ENCODE results near the gene CHAT.

DNA sequence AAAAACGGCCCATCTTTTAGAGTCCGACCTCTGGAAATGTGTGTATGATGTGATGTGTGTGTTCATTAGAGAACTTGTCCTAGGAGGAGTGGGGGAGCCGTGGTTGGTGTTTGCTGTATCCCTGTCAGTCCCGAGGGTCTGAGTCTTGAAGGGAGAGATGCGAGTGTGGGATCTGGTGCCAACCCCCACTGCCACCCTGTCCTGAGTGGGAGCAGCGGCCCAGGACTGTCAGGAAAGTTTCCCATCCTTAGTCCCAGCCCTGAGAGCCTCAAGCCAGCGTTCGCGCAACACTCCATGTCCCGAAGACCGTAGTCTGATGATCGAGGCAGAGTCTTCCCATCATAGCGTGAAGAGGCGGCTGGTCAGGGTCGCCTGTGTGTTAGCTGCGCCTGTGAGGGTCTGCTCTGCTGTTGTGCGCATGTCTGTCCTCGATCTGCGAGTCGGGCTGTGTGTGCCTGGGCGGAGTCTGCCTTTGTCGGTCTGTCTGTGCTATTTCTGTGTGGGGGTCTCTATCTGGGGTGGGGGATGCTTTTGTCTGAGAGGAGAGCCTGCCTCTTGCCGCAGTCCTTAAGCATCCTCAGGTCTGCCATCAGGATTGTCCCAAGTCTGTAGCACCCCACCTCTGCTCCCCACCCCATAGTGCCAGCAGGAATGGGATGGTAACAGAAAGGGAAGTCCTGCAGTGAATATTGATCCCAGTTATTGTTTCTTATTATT, 514 bp upstream of the CHAT start:
- TF ChIP-seq, protein P1, sequence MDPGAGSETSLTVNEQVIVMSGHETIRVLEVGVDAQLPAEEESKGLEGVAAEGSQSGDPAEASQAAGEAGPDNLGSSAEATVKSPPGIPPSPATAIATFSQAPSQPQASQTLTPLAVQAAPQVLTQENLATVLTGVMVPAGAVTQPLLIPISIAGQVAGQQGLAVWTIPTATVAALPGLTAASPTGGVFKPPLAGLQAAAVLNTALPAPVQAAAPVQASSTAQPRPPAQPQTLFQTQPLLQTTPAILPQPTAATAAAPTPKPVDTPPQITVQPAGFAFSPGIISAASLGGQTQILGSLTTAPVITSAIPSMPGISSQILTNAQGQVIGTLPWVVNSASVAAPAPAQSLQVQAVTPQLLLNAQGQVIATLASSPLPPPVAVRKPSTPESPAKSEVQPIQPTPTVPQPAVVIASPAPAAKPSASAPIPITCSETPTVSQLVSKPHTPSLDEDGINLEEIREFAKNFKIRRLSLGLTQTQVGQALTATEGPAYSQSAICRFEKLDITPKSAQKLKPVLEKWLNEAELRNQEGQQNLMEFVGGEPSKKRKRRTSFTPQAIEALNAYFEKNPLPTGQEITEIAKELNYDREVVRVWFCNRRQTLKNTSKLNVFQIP (CRISPR knock-in tag; IDR thresholded peaks at IDR 0.05; ENCODE audit: borderline replicate concordance, low read depth): no peak
- TF ChIP-seq ZC3H10 (CRISPR knock-in tag; IDR thresholded peaks at IDR 0.05): no peak
- TF ChIP-seq, protein P2, sequence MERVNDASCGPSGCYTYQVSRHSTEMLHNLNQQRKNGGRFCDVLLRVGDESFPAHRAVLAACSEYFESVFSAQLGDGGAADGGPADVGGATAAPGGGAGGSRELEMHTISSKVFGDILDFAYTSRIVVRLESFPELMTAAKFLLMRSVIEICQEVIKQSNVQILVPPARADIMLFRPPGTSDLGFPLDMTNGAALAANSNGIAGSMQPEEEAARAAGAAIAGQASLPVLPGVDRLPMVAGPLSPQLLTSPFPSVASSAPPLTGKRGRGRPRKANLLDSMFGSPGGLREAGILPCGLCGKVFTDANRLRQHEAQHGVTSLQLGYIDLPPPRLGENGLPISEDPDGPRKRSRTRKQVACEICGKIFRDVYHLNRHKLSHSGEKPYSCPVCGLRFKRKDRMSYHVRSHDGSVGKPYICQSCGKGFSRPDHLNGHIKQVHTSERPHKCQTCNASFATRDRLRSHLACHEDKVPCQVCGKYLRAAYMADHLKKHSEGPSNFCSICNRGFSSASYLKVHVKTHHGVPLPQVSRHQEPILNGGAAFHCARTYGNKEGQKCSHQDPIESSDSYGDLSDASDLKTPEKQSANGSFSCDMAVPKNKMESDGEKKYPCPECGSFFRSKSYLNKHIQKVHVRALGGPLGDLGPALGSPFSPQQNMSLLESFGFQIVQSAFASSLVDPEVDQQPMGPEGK (CRISPR knock-in tag; IDR thresholded peaks at IDR 0.05; ENCODE audit: borderline replicate concordance): no peak
- no peak for TF ChIP-seq ZNF565 (CRISPR knock-in tag; conservative IDR thresholded peaks at IDR 0.05; ENCODE audit: low read depth)
- TF ChIP-seq PPARA (CRISPR knock-in tag; IDR thresholded peaks at IDR 0.05; ENCODE audit: borderline replicate concordance): no peak

Measured in SK-N-SH treated with all-trans-retinoic acid at 6 μM for 48 hours (cell line).